ENCODE results near the gene TIMP4.

TIMP4 gene

DNA sequence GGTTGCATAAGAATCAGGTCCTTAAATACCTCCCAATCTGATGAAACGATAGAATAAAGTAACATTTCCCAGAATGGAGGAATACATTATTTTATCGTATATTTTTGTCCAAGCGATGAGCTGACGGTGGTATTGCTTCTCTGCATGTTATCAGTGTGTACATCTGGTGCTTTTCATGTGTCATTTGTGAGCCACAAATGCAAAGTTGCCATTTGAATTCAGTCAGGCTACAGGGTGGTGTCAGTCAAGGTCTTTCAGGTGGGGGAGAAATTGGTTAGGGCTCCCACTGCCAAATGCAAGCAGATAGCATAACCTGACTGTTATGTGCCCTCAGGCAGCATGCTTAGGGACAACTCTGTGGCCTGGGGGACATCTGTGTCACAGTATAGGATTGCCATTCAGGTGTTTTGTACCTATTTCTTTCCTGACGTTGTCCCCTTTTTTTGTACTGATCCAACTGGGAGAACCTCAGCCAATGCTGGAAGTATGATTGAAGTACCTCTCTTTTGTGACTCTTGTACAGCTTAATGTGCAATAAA lies 26.5 kb upstream of the TIMP4 start:
- DNase-seq, result no peak

DNA sequence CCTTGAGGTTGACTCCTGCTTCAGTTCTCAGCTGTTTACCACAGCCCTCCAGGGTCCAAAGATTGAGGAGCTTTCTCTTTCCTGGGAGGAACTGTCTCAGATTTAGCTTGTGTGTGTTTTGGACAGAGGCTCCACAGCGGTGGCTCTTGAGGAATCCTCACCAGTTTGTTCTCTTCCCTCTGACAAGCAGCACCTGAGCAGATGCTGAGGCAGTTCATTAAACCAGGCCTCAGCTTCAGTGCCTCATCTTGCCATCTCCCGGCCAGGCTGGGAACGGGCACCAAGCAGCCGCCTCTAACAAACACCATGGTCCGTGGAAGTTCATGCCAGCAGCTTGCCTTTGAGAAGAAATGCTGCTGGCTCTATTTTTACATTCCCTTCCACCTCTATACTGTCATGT lies 25.8 kb upstream of the TIMP4 start:
- DNase-seq, result no peak

DNA sequence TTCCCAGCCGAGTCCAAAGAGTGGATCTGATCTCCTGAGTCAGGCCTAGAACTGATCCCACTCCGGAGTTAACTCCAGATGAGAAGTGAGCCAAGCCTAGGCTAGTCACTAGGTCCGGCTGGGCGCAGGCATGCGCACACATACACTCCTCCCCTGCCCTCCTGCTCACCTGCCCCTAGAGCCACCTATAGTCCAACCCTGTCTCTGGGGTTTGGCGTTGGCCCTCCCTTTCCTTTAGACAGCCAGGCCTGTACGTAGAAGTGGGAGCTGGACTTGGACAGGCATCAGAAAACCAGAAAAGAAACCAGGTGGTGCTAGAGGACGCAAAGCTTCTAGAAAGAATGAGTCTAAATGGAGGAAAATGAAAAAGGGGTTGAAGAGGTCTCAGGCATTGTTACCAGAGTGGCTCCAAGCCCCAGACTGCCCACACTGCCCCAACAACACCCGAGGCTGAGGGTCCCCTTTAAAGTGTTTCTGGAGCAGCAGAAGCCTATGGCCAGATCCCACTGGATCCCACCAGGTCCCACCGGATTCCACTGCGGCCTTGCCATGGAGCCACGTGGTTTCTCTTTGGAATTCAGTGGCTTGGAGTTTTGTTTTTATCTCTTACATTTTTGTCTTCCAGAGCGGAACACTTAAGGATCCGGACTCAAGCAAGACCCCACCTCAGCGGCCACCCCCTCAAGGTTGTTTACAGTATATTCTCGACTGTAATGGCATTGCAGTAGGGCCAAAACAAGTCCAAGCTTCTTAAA lies 24.2 kb upstream of the TIMP4 start:
- DNase-seq, result no peak

DNA sequence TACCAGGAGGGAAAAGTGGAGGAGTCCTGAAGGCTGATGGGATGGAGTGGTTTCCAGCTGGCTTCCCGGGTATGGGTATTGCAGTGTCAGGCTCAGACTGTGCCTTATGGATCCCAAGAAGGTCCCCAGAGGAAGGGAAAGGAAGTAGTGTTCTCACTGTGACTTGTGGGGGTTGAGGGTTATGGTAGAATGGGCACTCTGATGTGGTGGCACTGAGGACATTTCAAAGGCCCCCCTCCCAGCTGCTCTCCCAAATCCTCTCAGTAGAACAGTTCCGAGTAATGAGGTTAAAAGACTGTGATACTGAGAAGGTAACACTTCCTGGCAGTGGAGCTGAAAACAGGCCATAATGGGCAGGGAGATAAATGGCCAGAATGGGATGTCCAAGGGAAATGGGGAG lies 23.1 kb upstream of the TIMP4 start:
- no peak for DNase-seq

DNA sequence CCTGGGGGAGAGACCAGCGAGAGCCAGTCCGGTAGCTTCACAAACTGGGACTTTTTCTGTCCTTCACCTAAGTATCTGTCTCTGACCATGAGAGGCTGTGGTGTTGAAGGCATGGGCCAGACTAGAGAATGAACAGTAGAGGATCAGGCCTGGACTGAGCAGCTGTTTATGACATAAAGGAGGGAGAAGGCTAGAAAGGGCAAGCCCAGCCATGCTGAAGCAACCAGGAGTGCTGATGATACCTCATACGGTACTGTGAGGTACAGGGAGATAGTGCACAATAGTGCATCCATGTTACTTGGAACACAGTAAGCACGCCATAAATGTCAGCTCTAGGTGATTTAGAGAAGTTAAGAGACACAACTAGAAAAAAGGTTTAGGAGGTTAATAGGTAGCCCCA lies 22.6 kb upstream of the TIMP4 start:
- DNase-seq, result no peak

DNA sequence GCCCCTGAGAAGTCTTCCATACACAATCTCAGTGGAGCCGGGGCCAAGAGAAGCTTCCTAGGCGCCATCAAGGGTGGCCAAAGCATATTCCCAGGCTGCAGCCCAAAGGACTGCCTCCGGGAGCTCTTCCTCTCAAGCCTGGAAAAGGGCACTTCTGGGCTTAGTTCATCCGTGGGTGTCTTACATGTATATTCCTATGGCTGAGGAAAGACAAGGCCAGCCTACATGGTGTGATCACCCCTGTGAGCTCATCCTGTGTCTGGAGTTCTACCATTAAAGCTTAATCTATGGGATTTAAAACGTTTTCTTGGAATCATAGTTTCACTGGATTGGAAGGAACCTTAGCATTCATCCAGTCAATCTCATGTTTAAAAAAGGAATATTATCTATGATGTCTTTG lies 21.9 kb upstream of the TIMP4 start:
- no peak for DNase-seq

DNA sequence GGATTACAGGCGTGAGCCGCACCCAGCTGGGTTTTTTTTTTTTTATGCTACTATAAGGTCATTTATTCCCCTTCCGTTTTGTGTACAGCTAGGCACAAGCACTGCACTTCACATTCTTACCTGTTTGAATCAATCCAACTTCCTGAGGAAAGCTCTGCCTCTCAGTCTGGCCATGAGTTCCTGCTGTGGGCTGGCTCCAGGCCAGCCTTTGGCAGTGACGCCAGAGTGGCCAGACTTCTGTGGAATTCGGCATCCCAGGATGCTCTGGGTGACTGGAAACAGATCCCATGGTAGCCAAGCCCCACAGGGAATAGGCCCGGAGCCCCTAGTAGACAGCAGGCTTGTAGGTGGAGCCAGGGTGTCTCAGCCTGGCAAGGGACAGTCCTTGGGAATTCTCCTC lies 21.5 kb upstream of the TIMP4 start:
- no peak for DNase-seq

DNA sequence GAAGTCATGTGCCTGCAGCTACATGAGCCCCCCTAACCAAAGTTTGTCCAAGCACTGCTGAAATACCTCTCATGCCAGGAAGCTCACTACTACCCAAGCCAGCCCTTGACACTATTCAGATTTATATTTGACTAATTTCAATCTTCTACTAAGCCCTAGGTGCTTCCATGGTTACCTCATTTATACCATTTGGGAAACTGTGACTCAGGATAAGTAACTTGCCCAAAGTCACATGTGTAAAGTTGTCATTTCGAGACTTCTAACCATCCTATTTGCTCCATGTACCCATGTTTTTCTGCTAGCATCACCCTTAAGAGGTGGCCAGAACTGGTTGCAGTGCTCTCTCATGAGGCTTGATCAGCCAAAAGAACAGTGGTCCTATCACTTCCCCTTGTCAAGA lies 20.7 kb upstream of the TIMP4 start:
- no peak for DNase-seq

DNA sequence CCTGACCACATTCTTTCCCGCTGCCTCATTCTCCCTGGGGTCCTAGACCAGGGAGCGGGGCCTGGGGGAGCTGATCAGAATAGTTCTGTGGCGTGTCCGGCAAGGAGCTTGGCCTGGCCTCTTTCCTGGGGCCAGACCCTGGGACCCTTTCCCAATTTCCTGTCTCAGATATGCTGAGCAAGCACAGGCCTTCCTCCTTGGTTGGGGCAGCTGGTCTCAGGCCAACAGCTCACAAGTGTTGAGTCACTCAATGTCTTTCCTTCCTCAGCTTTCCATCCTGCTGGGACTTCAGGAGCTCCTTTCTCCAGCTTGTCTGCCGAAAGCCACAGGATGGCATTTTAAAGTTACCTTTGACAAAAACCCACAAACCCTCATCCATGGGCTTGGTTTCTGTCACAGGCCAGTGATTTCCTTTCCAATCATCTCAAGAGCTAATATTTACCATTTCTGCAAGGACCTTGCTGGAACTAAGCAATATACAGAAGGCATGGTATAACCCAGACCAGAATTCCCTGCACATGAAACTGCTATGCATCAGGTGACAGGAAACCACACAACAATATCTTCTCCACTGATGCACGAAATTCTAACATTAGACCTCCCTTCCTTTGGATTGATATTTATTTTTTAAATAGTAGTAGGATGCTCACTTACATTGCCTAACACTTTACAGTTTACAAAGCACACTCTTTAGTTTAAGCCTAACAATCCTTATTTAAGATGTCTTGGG lies 19.5 kb upstream of the TIMP4 start:
- no peak for DNase-seq

DNA sequence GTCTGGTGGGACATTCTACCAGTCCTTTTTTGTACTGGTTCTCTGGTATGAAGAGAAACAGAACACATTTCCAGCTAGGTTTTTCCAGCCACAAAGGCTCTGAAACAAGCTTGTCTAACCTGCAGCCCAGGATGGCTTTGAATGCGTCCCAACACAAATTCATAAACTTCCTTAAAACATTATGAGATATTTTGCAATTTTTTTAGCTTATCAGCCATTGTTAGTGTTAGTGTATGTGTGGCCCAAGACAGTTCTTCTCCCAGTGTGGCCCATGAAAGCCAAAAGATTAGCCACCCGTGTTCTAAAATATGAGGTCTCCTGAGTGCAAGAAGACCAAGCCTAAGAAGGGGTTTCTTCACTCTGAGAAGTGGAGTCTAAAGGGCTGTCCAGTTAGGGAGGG lies 18.4 kb upstream of the TIMP4 start:
- DNase-seq, result no peak

DNA sequence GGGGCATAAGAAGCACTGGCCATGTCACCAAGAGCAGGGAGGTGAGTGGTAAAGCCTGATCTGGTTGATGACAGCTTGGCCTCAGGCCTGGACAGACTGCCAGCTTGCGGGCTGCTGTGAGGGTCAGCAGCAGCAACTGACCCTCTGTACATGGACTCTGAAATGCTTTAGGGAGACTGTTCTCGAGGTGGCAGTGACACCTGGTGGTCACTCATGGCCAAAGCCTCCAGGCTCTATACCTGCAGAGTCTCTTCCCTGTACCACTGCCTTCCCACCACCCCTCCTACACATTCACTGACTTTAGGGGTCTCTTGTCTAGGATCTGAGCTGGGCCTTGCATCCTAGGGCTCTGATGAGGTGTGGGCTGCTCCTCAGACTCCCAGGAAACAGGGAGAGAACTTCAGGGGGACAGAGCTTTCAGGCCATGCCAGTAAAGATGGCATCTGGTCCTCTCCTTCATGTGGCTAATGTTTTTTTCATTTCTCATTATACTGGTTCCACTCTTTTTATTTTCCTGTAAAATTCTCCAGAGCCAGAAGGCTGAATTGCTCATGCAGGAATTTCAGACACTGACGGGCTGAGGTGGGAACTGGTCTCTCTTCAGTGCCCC lies 17.2 kb upstream of the TIMP4 start:
- no peak for DNase-seq

DNA sequence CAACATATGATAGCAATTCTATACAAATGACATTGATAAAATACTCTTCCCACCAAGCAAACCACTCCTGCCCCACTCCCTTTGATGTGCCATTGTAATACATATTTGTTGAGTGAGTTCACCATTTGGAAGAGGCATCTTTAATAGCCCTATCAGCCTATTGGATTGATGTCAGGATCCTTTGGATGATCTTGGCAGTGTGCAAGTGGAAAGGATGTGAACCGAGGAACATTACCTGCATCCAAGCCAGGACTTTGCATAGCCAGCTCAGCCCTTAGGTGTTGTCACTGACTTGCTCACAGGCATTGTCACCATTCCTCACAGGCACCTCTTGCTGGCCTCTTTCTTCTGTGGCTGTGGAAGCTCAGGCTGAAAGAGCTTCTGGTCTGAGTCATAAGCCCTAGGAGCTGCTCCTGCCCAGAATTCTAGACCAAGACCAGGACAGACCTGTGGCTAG lies 16.5 kb upstream of the TIMP4 start:
- no peak for DNase-seq

DNA sequence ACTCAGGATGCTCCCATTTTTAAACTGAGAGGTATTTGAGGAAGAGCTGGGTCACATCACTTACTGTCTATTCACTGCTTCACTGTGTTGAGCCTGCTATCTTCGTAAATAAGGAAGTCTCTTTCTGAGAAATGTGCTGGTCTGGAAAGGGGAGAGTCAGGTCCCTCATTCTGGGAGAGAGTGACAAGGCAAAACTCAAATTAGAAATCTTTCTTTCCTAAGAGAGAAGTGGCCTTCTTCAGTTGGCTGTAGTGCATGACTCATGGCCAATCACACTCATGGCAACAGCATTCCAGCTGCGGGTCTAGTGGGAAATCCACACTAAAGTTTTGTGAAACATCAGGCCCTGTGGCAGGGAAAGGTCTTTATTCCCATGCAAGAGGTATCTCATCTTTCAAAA lies 11.5 kb upstream of the TIMP4 start:
- DNase-seq, result no peak

DNA sequence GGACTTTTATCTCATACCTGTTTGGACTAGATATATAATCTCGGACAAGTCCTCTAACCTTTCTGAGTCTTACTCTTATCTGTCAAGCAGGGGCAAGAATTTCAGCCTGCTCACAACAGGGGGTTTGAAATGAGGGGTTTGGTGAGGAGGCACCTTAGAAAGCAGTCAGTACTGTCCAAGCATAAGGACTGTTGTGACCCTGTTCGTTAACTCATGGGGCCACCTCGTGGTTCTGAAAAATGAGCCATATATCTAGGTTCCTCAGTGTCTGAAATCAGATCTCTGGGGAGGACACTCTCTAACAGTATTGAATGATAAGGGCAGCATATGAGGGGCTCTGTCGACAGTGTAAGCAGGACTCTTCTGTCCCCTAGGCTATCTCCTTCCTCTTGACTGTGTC lies 7.2 kb upstream of the TIMP4 start:
- no peak for DNase-seq

DNA sequence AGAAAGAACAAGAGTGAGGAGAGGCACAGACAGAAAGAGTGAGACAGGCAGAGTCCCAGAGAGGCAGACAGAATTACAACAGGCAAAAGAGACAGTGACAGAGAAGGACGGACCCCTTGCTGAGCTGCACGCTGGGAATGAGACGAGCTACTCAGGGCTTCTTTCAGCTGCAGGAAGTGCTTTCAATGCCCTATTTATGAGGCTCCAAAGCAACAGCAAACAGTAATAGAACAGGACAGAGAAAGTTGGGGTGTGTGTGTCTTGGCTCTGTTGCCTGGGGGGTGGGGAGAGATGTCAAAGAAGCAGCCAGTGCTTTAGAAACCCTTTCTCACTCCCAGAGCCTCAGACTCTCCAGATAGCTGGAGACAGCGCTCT lies 502 bp upstream of the TIMP4 start:
- DNase-seq, result no peak

DNA sequence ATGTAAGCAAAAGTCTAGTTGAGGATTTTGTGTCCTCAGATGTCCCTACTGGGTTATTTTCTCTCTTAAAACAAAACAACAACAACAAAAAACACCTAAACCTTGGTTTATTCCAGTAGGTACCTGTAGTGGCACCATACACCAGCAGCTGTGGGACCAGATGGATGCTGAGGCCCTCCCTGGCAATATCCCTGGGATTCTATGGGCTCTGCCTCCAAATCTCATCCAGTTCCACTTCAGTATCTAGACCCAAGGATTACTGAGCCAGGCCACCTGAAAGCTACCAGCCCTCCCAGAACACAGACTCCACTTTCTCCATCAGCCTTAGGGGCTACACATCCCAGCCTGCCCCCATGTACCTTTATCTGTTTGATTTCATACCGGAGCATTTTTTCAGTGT lies 1.7 kb downstream of the TIMP4 start:
- DNase-seq, result no peak

DNA sequence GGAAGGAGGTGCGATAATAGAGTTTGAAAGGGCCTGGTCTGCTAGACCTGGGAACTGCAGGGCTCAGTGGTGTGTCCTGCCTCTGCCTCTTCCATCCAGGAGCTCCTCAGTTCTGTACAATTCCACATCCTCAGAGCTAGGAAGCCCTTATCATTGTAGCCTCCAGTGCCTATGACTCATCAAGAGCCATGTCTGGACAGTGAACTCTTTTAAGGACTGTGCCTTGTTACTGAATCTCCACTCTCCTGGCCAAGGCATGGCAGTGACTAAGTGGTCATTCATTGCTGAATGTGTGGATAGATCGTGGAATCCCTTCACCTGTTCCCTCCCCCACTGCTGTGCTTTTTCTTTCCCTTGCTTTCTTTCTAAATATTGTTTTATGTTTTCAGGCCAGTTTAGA lies 2.9 kb downstream of the TIMP4 start:
- no peak for DNase-seq

DNA sequence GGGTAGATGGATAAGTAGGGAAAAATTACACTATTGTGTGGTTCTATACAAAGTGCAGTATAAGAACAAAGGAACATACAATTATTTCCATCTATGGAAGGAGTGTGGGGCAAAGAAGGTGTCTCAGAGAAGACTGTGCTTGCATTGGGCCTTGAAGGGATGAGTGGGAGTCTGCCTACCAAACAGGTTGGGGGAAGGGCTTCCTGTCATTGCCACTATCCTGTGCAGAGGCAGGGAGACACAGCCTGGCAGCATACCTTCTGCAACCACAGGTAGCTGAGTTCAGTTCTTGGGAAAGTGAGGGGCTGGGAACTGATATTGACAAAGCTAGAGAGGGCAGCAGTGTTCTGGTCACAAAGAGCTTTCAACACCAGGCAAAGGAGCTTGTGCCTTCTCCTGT lies 3.4 kb downstream of the TIMP4 start:
- DNase-seq, result no peak

DNA sequence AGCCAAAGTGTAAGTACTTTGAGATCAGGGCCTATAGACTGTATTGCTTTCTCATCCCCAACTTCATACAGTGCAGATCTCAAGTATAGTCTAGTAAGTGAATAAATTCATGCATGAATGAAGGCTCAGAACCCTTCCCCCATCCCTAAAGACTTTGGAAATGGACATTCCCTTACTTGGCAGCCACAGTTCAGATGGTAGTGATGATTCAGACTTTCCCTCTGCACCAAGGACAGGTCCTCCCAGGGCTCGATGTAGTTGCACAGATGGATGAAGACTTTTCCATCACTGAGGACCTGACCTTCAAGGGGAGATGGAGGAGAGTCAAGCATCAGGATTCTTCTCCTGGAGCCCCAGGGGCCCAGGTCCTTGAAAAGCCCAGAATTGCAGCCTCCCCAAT lies 4.6 kb downstream of the TIMP4 start:
- no peak for DNase-seq

DNA sequence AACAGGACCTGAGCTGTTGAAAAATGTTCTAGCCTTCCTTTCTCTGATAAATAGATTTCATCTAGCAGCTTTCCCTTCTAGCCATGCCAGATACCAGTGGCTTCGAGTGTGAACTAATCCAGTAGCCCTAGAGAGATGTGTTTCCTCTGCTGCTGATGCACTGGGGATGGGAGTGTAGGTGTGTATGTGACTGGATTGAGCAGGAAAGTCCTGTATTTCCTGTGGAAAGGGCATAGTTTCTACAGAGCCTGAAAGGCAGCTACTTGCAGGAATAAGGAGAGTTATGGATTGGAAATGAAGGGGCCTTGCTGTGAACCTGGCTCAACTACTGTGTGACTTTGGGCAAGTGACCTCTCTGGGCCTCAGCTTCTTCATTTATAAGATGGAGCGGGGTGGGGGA lies 8.6 kb downstream of the TIMP4 start:
- no peak for DNase-seq

DNA sequence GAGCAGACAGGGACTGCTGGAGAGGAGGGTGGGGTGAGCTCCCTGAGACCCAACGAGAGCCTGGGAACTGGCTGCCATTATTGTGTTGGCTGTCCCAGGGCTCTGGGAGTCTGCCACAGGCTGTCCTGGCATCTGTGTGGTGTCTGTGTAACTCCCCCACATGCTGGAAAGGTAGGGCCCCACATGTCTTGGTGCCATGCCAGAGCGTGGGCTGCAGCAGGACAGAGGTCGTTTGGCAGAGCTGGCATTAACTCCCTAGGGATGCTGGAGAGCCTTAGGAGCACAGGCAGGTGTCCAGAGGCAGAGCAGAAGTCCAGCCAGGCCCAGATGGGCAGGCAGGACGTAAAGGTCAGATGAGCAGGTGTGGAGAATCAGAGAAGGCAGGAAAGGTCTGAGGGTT lies 9.7 kb downstream of the TIMP4 start:
- no peak for DNase-seq

DNA sequence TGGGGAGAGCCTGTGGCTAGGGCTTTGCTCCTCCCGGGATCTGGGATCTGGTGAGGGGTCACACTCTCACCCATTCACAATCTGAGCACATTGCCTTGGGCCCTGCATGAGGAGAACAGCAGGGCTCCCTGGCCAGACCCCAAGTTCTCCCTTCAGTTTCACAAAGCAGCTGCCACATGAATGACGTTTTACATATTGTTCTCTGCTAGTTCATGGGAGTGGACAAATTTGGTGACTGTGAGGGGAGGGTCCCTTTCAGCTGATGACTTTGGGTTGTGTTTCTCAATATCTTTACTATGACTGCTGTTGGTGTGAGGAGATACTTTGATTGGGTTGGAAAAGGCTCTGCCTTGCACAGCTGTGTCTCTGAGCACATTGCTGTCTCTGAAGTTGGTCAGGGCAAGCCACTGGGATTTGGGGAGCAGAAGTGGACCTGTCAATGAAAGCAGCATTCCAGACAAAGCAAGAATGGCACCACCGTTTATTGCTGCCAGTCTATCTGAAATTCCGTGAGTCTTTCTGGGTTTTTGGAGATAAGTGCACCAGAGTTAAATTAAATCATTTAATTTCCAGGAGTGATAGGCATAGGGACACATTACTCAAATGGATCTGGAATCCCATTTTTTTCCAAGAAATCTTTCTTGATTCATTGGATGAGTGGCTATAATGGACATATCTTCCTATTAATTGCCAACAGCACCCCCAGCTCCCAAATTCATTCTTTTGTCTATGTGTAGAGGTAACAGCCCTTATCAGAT lies 10.3 kb downstream of the TIMP4 start:
- DNase-seq, result no peak

DNA sequence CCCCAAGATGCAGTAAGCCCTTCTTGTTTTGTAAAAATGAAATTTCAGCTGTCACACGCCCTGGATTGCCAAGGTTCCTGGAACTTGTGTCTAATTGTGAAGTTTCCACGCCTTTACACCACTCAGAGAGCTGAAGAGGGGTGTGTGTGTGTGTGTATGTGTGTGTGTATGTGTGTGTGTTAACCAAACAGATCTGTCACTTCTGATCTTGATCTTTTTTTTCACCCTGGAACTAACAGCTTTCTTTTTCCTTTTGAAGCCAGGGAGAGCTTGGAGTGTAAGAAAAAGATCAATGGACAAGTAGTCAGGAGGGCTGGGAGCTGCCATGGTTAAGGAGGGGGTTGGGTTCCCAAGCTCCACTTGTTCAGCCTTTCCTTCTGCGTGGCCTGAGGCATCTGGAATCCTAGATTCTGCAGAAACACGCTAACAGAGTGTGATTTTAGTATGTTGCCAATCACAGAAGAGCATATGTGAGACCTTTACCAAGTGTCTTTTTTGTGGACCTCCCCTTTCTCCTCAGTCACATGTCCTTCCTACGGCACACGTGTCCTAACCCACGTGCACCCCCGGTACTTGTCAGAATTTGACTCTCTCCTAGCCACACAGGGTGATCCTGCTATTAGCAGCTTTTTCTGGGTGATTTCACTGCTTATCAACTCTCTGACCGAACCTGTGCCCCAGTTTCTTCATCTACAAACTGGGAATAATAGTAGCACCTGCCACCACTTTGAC lies 11.5 kb downstream of the TIMP4 start:
- DNase-seq, result no peak
